ENCODE results near the gene SDHA. TPM values are rescaled to one million over a fixed set of nuclear protein-coding genes. Genes with fewer than 3 reads are reported as not detected.
"Not testable (repeated sequence)": the region's sequence is repeated elsewhere in the genome, so short reads cannot be mapped to it uniquely, and the experiment has no call there.

Gene SDHA
- total and polyA plus RNA-seq, 2 of the 8 experiments (the other 6 are each of a cell fraction or from before 2014, with no cell fraction given) = 59.7 to 87.3 TPM

DNA sequence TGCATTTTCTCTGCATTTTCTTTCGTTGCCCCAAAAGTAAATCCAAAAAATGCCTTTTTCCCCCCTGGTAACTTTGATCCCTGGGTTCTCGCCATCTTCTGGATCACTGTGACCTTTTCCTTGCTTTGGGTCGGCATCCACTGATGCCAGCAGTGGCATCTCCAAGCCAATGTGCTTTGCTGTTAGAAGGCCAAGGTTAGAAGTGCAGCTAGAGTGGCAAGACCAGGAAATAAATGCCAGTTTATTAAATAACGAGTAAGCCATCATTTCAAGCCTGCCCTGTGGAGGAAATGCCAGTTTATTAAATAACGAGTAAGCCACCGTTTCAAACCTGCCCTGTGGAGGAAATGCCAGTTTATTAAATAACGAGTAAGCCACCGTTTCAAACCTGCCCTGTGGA, 33.4 kb downstream of the SDHA start:
- H2BK12ac ChIP-seq (ENCODE audit: low read depth, low read length); H3K14ac ChIP-seq (ENCODE audit: insufficient read length); H3K4me3 ChIP-seq (ENCODE audit: extremely low read depth in 1 of 4, insufficient read depth in 2 of 4, low read depth in 3 of 4, low read length in 4 of 4); H3K4ac ChIP-seq (replicated peaks; ENCODE audit: insufficient read length, low read depth, low read length); H3K56ac ChIP-seq (replicated peaks; ENCODE audit: insufficient read length, low read depth, low read length); H3K4me2 ChIP-seq (ENCODE audit: insufficient read depth in 1 of 2, low read depth in 2 of 2, low read length in 2 of 2); H2BK120ac ChIP-seq (replicated peaks; ENCODE audit: low read depth, low read length); H3K27me3 ChIP-seq (replicated peaks in 1 of 4; ENCODE audit: control insufficient read depth in 3 of 4, extremely low read depth in 1 of 4, insufficient read depth in 3 of 4, low read length in 3 of 4); H2AFZ ChIP-seq (ENCODE audit: low read length); H3K9me3 ChIP-seq (ENCODE audit: insufficient read depth in 2 of 2, low read depth in 1 of 2, low read length in 1 of 2); H2AK5ac ChIP-seq (ENCODE audit: low read depth, low read length); FAIRE-seq; H3K4me1 ChIP-seq (replicated peaks in 1 of 4; ENCODE audit: control insufficient read depth in 3 of 4, insufficient read depth in 4 of 4, low read length in 3 of 4); H4K20me1 ChIP-seq (replicated peaks in 1 of 2; ENCODE audit: control insufficient read depth in 1 of 2, insufficient read depth in 2 of 2, low read length in 2 of 2); H3K9ac ChIP-seq (replicated peaks in 1 of 4; ENCODE audit: extremely low read depth in 1 of 4, low read depth in 3 of 4, low read length in 3 of 4); DNase-seq (ENCODE audit: low read depth in 1 of 2, low spot score in 2 of 2); H4K8ac ChIP-seq (ENCODE audit: extremely low read depth, insufficient read depth, low read length); H3K27ac ChIP-seq (ENCODE audit: low read depth, low read length); H4K5ac ChIP-seq (ENCODE audit: insufficient read length, low read depth, low read length); H3K79me2 ChIP-seq (ENCODE audit: control insufficient read depth in 1 of 2, insufficient read depth in 2 of 2, low read length in 2 of 2); H3K79me1 ChIP-seq (ENCODE audit: low read depth, low read length); H3K23ac ChIP-seq (ENCODE audit: insufficient read length); H2BK20ac ChIP-seq (ENCODE audit: low read length); H3K23me2 ChIP-seq (ENCODE audit: low read depth, low read length); H4K91ac ChIP-seq (replicated peaks; ENCODE audit: insufficient read length, low read length); H3K18ac ChIP-seq (ENCODE audit: extremely low read depth, low read length); H2BK15ac ChIP-seq (ENCODE audit: low read length); CTCF ChIA-PET (ENCODE audit: partially characterized antibody); POLR2A ChIA-PET (ENCODE audit: partially characterized antibody); H2BK5ac ChIP-seq (ENCODE audit: low read depth, low read length): not testable (repeated sequence)
- peaks cover 2 to 44% (median 26%) of the 10 kb centered on the region in 4 experiments; a peak in 7 of 8 replicates for H3K36me3 ChIP-seq (ENCODE audit: control insufficient read depth in 2 of 4, insufficient read depth in 4 of 4, low read length in 3 of 4)
- 92% methylated on average over 8 of the region's 8 CpGs; no CpG with 5 or more reads in 1 of the 2 experiments for WGBS, 2 experiments (ENCODE audit: extremely low coverage in 1 of 2, insufficient coverage in 1 of 2, insufficient read length in 1 of 2, insufficient replicate concordance in 2 of 2, low coverage in 1 of 2, low lambda C conversion rate in 2 of 2, missing lambda C conversion rate in 1 of 2)

DNA sequence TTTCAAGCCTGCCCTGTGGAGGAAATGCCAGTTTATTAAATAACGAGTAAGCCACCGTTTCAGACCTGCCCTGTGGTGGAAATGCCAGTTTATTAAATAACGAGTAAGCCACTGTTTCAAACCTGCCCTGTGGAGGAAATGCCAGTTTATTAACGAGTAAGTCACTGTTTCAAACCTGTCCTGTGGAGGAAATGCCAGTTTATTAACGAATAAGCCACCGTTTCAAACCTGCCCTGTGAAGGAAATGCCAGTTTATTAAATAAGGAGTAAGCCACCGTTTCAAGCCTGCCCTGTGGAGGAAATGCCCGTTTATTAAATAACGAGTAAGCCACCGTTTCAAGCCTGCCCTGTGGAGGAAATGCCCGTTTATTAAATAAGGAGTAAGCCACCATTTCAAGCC, 33.9 kb downstream of the SDHA start:
- H3K9ac ChIP-seq (replicated peaks in 1 of 4; ENCODE audit: extremely low read depth in 1 of 4, low read depth in 3 of 4, low read length in 3 of 4); H2AFZ ChIP-seq (ENCODE audit: low read length); H3K79me2 ChIP-seq (ENCODE audit: control insufficient read depth in 1 of 2, insufficient read depth in 2 of 2, low read length in 2 of 2); POLR2A ChIA-PET (ENCODE audit: partially characterized antibody); H3K4me1 ChIP-seq (replicated peaks in 1 of 4; ENCODE audit: control insufficient read depth in 3 of 4, insufficient read depth in 4 of 4, low read length in 3 of 4); H2BK120ac ChIP-seq (replicated peaks; ENCODE audit: low read depth, low read length); H3K4ac ChIP-seq (replicated peaks; ENCODE audit: insufficient read length, low read depth, low read length); H3K27ac ChIP-seq (ENCODE audit: low read depth, low read length); H3K23ac ChIP-seq (ENCODE audit: insufficient read length); H3K4me2 ChIP-seq (ENCODE audit: insufficient read depth in 1 of 2, low read depth in 2 of 2, low read length in 2 of 2); H4K8ac ChIP-seq (ENCODE audit: extremely low read depth, insufficient read depth, low read length); H2BK5ac ChIP-seq (ENCODE audit: low read depth, low read length); H4K20me1 ChIP-seq (replicated peaks in 1 of 2; ENCODE audit: control insufficient read depth in 1 of 2, insufficient read depth in 2 of 2, low read length in 2 of 2); H3K23me2 ChIP-seq (ENCODE audit: low read depth, low read length); H3K27me3 ChIP-seq (replicated peaks in 1 of 4; ENCODE audit: control insufficient read depth in 3 of 4, extremely low read depth in 1 of 4, insufficient read depth in 3 of 4, low read length in 3 of 4); H3K18ac ChIP-seq (ENCODE audit: extremely low read depth, low read length); H3K79me1 ChIP-seq (ENCODE audit: low read depth, low read length); H2BK15ac ChIP-seq (ENCODE audit: low read length); H3K4me3 ChIP-seq (ENCODE audit: extremely low read depth in 1 of 4, insufficient read depth in 2 of 4, low read depth in 3 of 4, low read length in 4 of 4); H3K56ac ChIP-seq (replicated peaks; ENCODE audit: insufficient read length, low read depth, low read length); H4K91ac ChIP-seq (replicated peaks; ENCODE audit: insufficient read length, low read length); CTCF ChIA-PET (ENCODE audit: partially characterized antibody); H3K14ac ChIP-seq (ENCODE audit: insufficient read length); H4K5ac ChIP-seq (ENCODE audit: insufficient read length, low read depth, low read length); H2AK5ac ChIP-seq (ENCODE audit: low read depth, low read length); DNase-seq (ENCODE audit: low read depth in 1 of 2, low spot score in 2 of 2); H3K9me3 ChIP-seq (ENCODE audit: insufficient read depth in 2 of 2, low read depth in 1 of 2, low read length in 1 of 2); FAIRE-seq; H2BK20ac ChIP-seq (ENCODE audit: low read length); H2BK12ac ChIP-seq (ENCODE audit: low read depth, low read length): not testable (repeated sequence)
- H3K36me3 ChIP-seq (ENCODE audit: control insufficient read depth in 2 of 4, insufficient read depth in 4 of 4, low read length in 3 of 4) = peaks cover 2 to 48% (median 28%) of the 10 kb centered on the region in 4 experiments; a peak in 7 of 8 replicates
- 89% methylated on average over 11 of the region's 11 CpGs; no CpG with 5 or more reads in 1 of the 2 experiments for WGBS, 2 experiments (ENCODE audit: extremely low coverage in 1 of 2, insufficient coverage in 1 of 2, insufficient read length in 1 of 2, insufficient replicate concordance in 2 of 2, low coverage in 1 of 2, low lambda C conversion rate in 2 of 2, missing lambda C conversion rate in 1 of 2)
